Stimulated activated CD8-positive, alpha-beta memory T cell treated with anti-CD3 and anti-CD28 coated beads, Interleukin-12 subunit alpha, Interleukin-12 subunit beta, amount 100 ng/mL, for 4 hours (primary cell): ENCODE measurements around the gene DOCK1.
"Not testable (repeated sequence)": the region's sequence is repeated elsewhere in the genome, so short reads cannot be mapped to it uniquely, and the experiment has no call there.

Experiments used
- DNase-seq: peaks from one replicate; pipeline ENCODE4 v3.0.0-alpha.2; 2020; ENCODE audit warnings: low read depth

The DOCK1 gene

DNA sequence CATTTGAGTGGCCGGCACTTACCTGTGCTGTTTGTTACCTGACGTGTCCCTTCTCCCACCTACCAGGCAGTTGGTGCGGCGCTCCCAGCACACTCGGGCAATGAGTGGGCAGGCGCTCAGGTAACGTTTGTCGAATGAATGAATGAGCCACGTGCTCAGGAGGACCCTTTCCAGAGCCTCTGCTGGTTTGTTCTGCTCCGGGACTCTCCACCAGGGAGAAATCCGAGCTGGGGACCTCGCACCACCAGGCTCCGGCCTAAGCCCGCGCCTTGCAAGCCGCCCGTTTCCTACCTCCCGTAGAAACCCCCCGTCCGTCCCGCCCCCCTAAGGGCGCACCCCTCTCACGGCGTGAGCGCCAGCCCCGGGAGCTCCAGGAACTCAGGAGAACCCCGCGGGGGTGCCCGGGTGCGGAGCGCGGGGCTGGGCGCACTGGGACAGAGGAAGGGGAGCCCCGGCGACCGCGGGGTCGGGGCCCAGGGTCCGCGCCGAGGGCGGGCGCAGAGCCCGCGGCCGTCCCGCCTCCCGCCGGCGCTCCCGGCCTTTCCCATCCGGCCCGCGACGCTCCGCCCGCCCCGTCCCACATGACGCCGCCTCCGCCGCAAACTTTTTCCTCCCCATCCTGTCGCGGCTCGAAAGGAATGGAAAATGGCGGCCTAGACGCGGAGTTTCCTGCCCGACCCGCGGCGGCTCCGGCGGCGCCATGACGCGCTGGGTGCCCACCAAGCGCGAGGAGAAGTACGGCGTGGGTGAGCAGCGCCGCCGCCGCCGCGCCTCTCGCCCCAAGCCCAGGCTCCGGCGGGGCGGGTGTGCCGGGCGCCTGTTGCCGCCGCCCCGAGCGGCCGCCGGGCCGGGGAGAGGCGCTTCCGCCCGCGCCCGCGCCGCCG lies at the start of gene DOCK1:
TSS of gene DOCK1 (plus strand) at position 611 of the 884 bp plus-strand sequence. CDS start at position 701, 90 bp downstream.
- DNase-seq = no peak

DNA sequence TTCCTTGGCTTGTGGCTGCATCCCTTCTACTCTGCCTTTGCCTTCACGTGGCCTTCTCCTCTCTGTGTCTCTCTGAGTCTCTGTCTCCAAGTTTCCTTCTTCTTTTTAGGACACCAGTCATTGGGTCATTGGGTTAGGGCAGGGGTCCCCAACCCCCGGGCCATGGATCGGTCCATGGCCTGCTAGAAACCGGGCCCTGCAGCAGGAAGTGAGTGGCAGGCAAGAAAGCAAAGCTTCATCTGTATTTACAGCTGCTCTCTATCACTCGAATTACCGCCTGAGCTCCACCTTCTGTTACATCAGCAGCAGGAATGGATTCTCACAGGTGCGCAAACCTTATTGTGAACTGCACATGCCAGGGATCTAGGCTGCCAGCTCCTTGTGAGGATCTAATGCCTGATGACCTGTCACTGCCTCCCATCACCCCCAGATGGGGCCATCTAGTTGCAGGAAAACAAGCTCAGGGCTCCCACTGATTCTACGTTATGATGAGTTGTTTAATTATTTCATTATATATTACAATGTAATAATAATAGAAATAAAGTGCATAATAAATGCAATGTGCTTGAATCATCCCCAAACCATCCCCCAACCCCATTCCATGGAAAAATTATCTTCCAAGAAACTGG lies 47.9 kb upstream of the DOCK1 start:
- DNase-seq = no peak

DNA sequence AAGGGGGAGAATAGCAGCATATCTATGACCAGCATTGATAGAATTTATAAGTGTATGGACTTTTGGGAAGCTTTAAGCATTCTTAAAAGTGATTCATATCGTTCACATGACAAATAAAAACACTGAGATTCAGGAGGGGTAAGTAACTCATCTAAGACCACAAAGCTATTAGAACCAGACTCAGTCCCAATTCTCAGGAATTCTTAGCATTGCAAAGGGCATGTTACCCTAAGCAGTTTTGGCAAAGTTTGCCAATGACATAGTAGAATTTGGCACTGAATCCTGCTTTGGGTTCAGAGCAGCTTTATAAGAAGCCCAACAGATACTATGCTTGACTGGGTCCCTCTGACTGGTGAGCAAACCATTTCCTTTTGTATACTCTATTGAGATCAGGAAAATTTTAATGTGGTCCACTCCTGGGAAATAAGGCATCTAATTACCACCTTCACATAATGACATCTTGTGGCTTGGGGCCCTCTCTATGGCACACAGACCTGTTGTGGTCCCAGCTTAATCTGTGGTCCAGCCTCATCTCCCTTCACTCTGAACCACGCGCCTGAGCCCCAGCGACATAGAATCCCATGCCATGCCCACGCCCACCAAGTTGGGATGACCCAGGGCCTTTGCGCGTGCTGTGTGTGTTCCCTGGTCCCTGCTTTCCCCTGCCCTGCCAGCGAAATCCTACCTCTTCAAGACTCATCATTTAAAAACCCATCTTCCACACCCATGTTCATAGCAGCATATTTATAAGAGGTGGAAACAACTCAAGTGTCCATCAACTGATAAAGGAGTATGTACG lies 37.5 kb upstream of the DOCK1 start:
- no peak for DNase-seq

GRCh38 chr10:126868371-126868770 lies 36.9 kb upstream of the DOCK1 start:
- no peak for DNase-seq

DNA sequence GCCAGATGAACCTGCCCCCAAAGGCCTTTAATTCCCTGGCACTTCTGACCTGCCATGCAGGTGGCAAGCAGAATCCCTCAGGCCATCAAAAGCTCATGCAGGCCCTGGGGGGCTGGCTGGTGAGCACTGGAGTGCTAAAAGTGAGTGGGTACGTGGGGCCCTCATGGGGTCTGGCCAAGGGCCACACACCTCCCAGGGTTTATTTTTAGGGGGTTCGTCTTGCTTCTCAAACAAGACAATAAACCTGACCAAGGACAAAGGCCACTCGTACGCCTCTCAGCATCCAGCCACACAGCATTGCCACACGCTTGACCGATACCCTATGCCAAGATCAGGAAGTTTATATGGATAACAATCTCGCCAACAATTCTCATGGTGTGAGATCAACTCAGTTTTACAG lies 33.1 kb upstream of the DOCK1 start:
- DNase-seq = no peak

- DNase-seq = no peak
Measured at GRCh38 chr10:126872768-126873167, 32.5 kb upstream of the DOCK1 start.

GRCh38 chr10:126876456-126876855 lies 28.8 kb upstream of the DOCK1 start:
- no peak for DNase-seq

GRCh38 chr10:126877390-126877789 lies 27.8 kb upstream of the DOCK1 start:
- no peak for DNase-seq

DNA sequence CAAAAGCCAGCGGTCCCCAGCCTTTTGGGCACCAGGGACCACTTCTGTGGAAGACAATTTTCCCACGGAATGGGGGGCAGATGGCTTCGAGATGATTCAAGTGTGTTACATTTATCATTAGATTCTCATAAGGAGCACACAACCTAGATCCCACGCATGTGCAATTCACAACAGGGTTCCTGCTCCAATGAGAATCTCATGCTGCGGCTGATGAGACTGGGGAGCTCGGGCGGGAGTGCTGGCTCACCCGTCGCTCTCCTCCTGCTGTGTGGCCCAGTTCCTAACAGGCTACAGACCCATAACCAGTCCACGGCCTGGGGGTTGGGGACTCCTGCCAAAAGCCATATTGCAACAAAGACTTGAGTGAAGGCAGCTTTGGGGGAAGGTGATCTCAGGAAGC lies 26.6 kb upstream of the DOCK1 start:
- no peak for DNase-seq

DNA sequence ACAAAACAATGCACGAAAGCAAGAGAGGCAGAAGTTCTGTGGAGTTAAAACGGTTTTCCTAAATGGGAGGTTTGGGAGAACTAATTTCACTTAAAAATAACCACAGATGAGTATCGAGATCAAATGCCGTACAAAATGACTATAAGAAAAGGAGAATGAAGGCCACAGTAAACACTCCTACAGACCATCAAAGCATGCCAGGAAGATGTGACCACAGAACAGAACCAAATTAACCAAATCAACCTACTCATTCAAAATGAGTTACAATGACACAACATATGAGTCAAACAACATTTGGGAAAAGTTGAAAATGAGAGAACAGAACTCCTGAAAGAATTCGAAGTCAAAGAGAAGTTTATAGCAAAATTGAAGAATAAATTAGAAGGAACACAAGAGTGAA lies 24.3 kb upstream of the DOCK1 start:
- no peak for DNase-seq

- not testable (repeated sequence) for DNase-seq
Measured at GRCh38 chr10:126882055-126882454, 23.2 kb upstream of the DOCK1 start.

DNA sequence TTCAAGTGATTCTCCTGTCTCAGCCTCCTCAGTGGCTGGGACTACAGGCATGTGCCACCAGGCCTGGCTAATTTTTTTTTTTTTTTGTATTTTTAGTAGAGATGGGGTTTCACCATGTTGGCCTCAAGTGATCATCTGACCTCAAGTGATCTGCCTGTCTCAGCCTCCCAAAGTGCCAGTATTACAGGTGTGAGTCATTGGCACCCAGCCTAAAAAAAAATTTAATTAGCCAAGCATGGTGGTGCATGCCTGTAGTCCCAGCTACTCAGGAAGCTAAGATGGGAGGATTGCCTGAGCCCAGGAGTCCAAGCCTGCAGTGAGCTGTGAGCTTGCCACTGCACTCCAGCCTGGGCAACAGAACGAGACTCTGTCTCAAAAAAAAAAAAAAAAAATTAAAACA lies 16.8 kb upstream of the DOCK1 start:
- DNase-seq = not testable (repeated sequence)

- no peak for DNase-seq
Measured at GRCh38 chr10:126889421-126889820, 15.8 kb upstream of the DOCK1 start.

DNA sequence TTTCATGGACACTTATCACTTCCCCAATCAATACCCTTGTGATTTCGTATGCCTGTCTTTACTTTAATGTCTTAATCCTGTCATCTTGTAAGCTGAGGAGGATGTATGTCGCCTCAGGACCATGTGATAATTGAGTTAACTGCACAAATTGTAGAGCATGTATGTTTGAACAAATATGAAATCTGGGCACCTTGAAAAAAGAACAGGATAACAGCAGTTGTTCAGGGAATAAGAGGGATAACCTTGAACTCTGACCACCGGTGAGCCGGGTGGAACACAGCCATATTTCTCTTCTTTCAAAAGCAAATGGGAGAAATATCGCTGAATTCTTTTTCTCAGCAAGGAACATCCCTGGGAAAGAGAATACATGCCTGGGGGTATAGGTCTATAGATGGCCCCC lies 14.4 kb upstream of the DOCK1 start:
- DNase-seq = not testable (repeated sequence)

DNA sequence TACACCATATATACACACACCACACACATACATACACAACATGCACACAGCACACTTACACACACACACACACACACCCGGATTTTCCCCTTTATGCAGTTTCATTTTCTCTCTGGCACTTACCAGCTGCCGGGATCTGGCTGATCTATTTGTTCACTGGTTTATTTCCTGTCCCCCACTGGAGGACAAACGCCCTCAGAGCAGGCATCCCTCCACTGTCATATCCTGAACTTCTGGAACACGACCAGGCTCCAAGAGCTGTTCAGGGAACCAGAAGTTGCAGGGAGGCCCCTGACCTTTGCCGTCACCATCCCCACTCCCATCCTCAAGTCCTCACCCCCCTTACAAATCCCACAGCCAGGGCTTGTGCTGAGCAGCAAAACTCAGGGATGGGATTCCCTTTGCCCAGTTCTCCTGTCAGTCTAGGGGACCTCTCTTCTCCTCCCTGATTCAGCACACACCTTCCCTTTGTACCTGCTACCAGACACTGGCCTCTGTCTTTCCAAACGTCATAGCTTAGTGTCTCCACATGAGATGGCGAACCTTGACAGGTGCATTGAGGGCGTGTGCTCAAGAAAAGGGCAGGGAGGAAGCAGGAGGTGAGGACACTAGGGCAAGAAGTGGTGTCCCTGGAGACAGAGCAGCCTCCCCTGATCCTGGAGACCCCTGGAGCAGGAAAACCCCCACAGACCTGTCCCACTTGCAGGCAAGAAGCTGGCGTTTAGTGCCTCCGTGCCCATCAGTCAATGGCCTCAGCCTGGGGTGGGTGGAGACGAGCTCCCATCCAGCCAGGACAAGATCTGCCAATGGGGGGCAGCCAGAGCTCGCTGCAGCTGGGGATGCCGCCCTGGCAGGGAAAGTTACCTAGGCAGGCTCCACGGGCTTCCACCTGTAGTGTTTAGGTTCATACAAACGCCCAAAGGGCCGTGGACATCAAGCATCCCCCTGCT lies 12.7 kb upstream of the DOCK1 start:
- no peak for DNase-seq

- DNase-seq = no peak
Measured at GRCh38 chr10:126893206-126893605, 12.0 kb upstream of the DOCK1 start.

GRCh38 chr10:126893841-126894240 lies 11.4 kb upstream of the DOCK1 start:
- no peak for DNase-seq

DNA sequence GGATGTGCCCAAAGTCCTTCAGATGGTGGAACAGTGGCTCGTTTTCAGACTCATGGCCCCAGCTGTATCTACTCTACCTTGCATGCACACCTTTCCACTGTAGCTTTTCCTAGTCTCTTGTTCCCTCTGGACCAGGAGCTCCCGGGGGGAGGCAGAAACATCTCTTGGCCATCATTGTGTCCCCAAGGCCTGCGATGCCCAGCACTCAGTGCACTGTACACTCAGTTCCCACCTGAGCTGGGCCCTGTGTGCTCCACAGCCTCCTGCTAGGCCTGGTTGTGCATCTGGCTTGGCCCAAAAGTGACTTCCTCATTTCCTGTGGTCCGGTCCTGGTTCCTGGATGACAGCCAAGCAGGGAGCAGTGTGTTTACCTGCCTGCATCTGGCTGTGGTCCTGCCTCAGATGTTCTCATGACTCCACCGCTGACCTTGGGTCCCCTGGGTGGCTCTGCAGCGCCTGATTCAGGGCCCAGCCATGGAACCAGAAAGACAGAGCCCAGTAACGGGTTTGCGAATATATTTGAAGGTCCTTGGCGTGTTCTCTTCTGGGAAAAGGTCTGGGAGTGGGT lies 9.9 kb upstream of the DOCK1 start:
- DNase-seq = no peak

- no peak for DNase-seq
Measured at GRCh38 chr10:126898460-126898859, 6.8 kb upstream of the DOCK1 start.

GRCh38 chr10:126899529-126899928 lies 5.7 kb upstream of the DOCK1 start:
- not testable (repeated sequence) for DNase-seq

- no peak for DNase-seq
Measured at GRCh38 chr10:126902157-126902556, 3.1 kb upstream of the DOCK1 start.
